Measurements from ENCODE around the gene WDR12. TPM values are rescaled to one million over a fixed set of nuclear protein-coding genes. Genes with fewer than 3 reads are reported as not detected.

Gene WDR12
- polyA plus RNA-seq, 1 of the 3 experiments (the other 2 are of a cell fraction), result 21.2 TPM

- Histone ChIP-seq H3K9me2 (no peaks in the 10 kb centered on the region), H3F3A (replicated peaks; ENCODE audit: insufficient read depth) (no peaks in the 10 kb centered on the region), H3K4me1 (ENCODE audit: control insufficient read depth in 1 of 2, insufficient read depth in 2 of 2, low read depth in 1 of 2, low read length in 1 of 2) (no peaks in the 10 kb centered on the region), H3K27ac (ENCODE audit: low read depth in 2 of 2, low read length in 1 of 2) (no peak overlapping the region), H4K20me1 (ENCODE audit: insufficient read depth) (no peaks in the 10 kb centered on the region), H3K27me3 (ENCODE audit: insufficient read depth) (no peaks in the 10 kb centered on the region), H3K4me2 (no peak overlapping the region), H3K9me3 (no peaks in the 10 kb centered on the region), H2AFZ (ENCODE audit: low read depth) (no peak overlapping the region), H3K79me2 (ENCODE audit: insufficient read depth) (no peaks in the 10 kb centered on the region), H3K4me3 (ENCODE audit: low read depth in 2 of 2, low read length in 1 of 2) (no peak overlapping the region), H3K36me3 (replicated peaks in 1 of 2; ENCODE audit: control insufficient read depth in 1 of 2, insufficient read depth in 2 of 2, low read length in 1 of 2) (peaks cover 15 to 25% of the 10 kb centered on the region in 2 experiments), H3K9ac (no peak overlapping the region)
- no peak for DNase-seq
- POLR2A ChIA-PET, result no interaction called here
- CTCF ChIA-PET, result no interaction called here
- TF ChIP-seq RCOR1 (IDR thresholded peaks at IDR 0.05; ENCODE audit: low read length) (no peak), FOXJ3 (CRISPR knock-in tag; IDR thresholded peaks at IDR 0.05) (no peak)
- WGBS (ENCODE audit: low lambda C conversion rate), result 100% methylated on average over 2 of the region's 2 CpGs
Measured at GRCh38 chr2:202877699-202878098, 33.8 kb downstream of the WDR12 start.

- Histone ChIP-seq H2AFZ (ENCODE audit: low read depth) (peak within 1 kb of the TSS; percentile 96), H3K9me3 (no peaks in the 10 kb centered on the region), H3K27ac (ENCODE audit: low read depth in 2 of 2, low read length in 1 of 2) (peak within 1 kb of the TSS; percentile 82 to 86), H3K36me3 (replicated peaks in 1 of 2; ENCODE audit: control insufficient read depth in 1 of 2, insufficient read depth in 2 of 2, low read length in 1 of 2) (no peaks in the 10 kb centered on the region), H4K20me1 (ENCODE audit: insufficient read depth) (no peaks in the 10 kb centered on the region), H3K4me2 (peak within 1 kb of the TSS; percentile 89), H3K79me2 (ENCODE audit: insufficient read depth) (no peaks in the 10 kb centered on the region; the same call in 1 of the 2 replicates), H3K27me3 (ENCODE audit: insufficient read depth) (no peaks in the 10 kb centered on the region), H3F3A (replicated peaks; ENCODE audit: insufficient read depth) (peaks cover 17% of the 10 kb centered on the region), H3K9me2 (no peaks in the 10 kb centered on the region), H3K4me1 (ENCODE audit: control insufficient read depth in 1 of 2, insufficient read depth in 2 of 2, low read depth in 1 of 2, low read length in 1 of 2) (no peaks in the 10 kb centered on the region; a peak in 2 of 4 replicates), H3K9ac (peak within 1 kb of the TSS; percentile 90), H3K4me3 (ENCODE audit: low read depth in 2 of 2, low read length in 1 of 2) (peak within 1 kb of the TSS; percentile 90 to 91)
- peak; percentile 90 for DNase-seq
- ChIA-PET POLR2A (interaction anchor here (1.3 kb wide), 2 partner anchors 12 to 367 kb away, joined by 4 read pairs; partner anchors contain the start of gene CYP20A1), CTCF (interaction anchor here (0.8 to 2.2 kb wide), 11 partner anchors 8 to 303 kb away, joined by 3 to 28 read pairs (median 3); no protein-coding TSS in a partner anchor)
- TF ChIP-seq NRF1 (IDR thresholded peaks at IDR 0.05; ENCODE audit: low read depth, low read length) (peak; percentile 49), MXI1 (IDR thresholded peaks at IDR 0.05; ENCODE audit: low read depth, low read length) (peak; percentile 72), USF1 (IDR thresholded peaks at IDR 0.05; ENCODE audit: borderline replicate concordance, low read depth) (no peak), ELF1 (IDR thresholded peaks at IDR 0.05) (no peak; the same call in 1 of the 2 replicates), RCOR1 (IDR thresholded peaks at IDR 0.05; ENCODE audit: low read length) (no peak), FOXM1 (IDR thresholded peaks at IDR 0.05; ENCODE audit: low read depth) (0 out of 2 replicates have a peak, but pooled peaks have one; percentile 46), SIN3A (IDR thresholded peaks at IDR 0.05; ENCODE audit: borderline replicate concordance, low read depth, low read length) (peak; percentile 71; the same call in 1 of the 2 replicates), FOXJ3 (CRISPR knock-in tag; IDR thresholded peaks at IDR 0.05) (no peak), MAX (IDR thresholded peaks at IDR 0.05; ENCODE audit: low read depth) (0 out of 2 replicates have a peak, but pooled peaks have one; percentile 27), USF2 (IDR thresholded peaks at IDR 0.05; ENCODE audit: borderline replicate concordance, low read depth, low read length) (no peak)
- 0% methylated on average over 18 of the region's 93 CpGs for WGBS (ENCODE audit: low lambda C conversion rate)
Measured at GRCh38 chr2:202871300-202872141, 40.0 kb downstream of the WDR12 start, which contains the start of gene ICA1L. Gene ICA1L (minus strand): TSS chr2:202871766. CDS start chr2:202829009, 42,757 bp downstream.
